Activated naive CD4-positive, alpha-beta T cell treated with anti-CD3 and anti-CD28 coated beads for 36 hours (primary cell): ENCODE data around the gene APBA2. TPM values are rescaled to one million over a fixed set of nuclear protein-coding genes. Genes with fewer than 3 reads are reported as not detected.
"Not testable (repeated sequence)": the region's sequence is repeated elsewhere in the genome, so short reads cannot be mapped to it uniquely, and the experiment has no call there.

Source experiments
- CTCF ChIA-PET: fragments of 350-600 bp; sonication (Branson Sonifier 250); formaldehyde crosslinking; loops from one replicate; lab custom pipeline; 2021; ENCODE audit warnings: antibody characterized with exemption; lab: Charles Lee
- DNase-seq: peaks from one replicate; pipeline ENCODE4 v3.0.0-alpha.2; 2020
- H3K27ac Mint-ChIP-seq: one replicate; pipeline ENCODE4 v1.8.0; 2021; ENCODE audit warnings: mild to moderate bottlenecking, mixed read lengths
- H3K27me3 Mint-ChIP-seq: one replicate; pipeline ENCODE4 v1.8.0; 2021; ENCODE audit warnings: low read depth, mixed read lengths
- H3K36me3 Mint-ChIP-seq: one replicate; pipeline ENCODE4 v1.8.0; 2021; ENCODE audit warnings: low read depth, mixed read lengths
- H3K4me1 Mint-ChIP-seq: one replicate; pipeline ENCODE4 v1.8.0; 2021; ENCODE audit warnings: low read depth, mixed read lengths
- H3K4me3 Mint-ChIP-seq: one replicate; pipeline ENCODE4 v1.8.0; 2021; ENCODE audit warnings: mild to moderate bottlenecking, moderate library complexity, mixed read lengths
- H3K9me3 Mint-ChIP-seq: one replicate; pipeline ENCODE4 v1.8.0; 2021; ENCODE audit warnings: mixed read lengths
- intact Hi-C: fragments of 100-400 bp; cut with micrococcal nuclease; formaldehyde crosslinking; loops from one replicate; pipeline ENCODE4 v1.15.1; 2023
- total RNA-seq, 2 experiments: library from RNA; stranded (reverse); gene quantifications; one replicate each; pipeline ENCODE4 v1.2.3, GENCODE V29; 2021

The APBA2 gene
- total RNA-seq, 2 experiments from 2014 or later, result 16.2 to 18.3 TPM

DNA sequence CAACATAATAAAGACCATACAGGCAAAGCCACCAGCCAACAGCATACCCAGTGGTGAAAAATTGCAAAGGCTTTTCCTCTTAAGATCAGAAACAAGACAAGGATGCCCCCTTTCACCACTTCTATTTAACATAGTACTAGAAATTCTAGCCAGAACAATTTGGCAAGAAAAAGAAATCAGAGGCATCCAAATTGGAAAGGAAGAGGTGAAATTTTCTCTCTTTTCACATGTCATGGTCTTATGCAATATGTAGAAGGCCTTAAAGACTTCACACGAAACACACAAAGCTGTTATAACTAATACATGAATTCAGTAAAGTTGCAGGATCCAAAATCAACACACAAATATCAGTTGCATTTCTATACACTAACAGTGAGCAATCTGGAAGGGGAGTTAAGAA lies 120.2 kb downstream of the APBA2 start:
- H3K36me3 Mint-ChIP-seq, result peaks cover 11% of the 10 kb centered on the region
- H3K27ac Mint-ChIP-seq, result no peak overlapping the region
- CTCF ChIA-PET, result interaction anchor here (1.2 kb wide), 1 partner anchor 9 kb away, joined by 3 read pairs; no protein-coding TSS in a partner anchor

DNA sequence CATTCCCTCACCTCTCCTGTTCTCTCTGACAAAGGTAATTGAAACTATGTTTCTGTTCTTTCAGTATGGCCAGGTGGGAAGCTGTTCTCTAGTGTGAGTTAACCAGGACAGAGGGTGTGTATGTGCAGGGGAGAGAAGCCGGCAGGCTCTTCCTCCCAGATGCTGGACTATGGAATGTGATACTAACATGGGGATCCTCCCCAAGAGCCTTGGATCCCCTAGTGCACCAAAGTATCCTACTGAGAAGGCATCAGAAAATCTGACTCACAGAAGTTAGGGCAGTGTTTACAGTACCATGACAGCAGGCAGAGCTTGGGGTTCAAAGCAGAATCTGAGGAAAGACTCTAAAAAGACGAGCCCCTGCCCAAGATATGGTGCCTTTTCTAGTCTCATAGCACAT lies 123.1 kb downstream of the APBA2 start:
- intact Hi-C loops, result no loop called here
- H3K4me3 Mint-ChIP-seq, result no peak overlapping the region
- CTCF ChIA-PET, result no interaction called here

More for the DNA sequence above, 120.2 kb downstream of the APBA2 start:
- peaks cover 5% of the 10 kb centered on the region for H3K9me3 Mint-ChIP-seq
- peaks cover 23% of the 10 kb centered on the region for H3K4me1 Mint-ChIP-seq
- H3K27me3 Mint-ChIP-seq, result no peaks in the 10 kb centered on the region
- no peak overlapping the region for H3K4me3 Mint-ChIP-seq
- intact Hi-C loops, result no loop called here
- no peak for DNase-seq

DNA sequence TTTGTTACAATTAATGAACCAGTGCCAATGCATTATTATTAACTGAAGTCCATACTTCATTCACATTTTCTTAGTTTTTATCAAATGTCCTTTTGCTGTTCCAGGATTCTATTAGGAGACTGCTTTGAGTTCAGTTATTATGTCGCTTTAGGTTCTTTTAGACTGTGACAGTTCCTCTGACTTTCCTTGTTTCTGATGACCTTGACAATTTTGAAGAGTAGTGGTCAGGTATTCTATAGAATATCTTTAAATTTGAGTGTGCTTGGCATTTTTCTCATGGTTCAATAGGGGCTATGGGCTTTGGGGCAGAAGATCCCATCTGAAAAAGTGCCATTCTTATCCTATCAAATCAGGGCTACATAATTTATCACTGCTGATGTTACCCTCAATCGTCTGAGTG lies 126.3 kb downstream of the APBA2 start:
- Mint-ChIP-seq H3K4me1 (peaks cover 37% of the 10 kb centered on the region), H3K4me3 (no peak overlapping the region), H3K9me3 (no peaks in the 10 kb centered on the region), H3K27ac (no peak overlapping the region), H3K36me3 (peaks cover 1% of the 10 kb centered on the region), H3K27me3 (no peaks in the 10 kb centered on the region)
- CTCF ChIA-PET, result no interaction called here
- intact Hi-C loops, result loop anchor here (5.0 kb wide), 1 partner anchor 35 kb away; no protein-coding TSS in a partner anchor
- DNase-seq, result no peak

More for the DNA sequence above, 123.1 kb downstream of the APBA2 start:
- no peak overlapping the region for H3K27ac Mint-ChIP-seq
- peaks cover 11% of the 10 kb centered on the region for H3K36me3 Mint-ChIP-seq
- H3K27me3 Mint-ChIP-seq, result no peaks in the 10 kb centered on the region
- DNase-seq, result no peak
- peaks cover 5% of the 10 kb centered on the region for H3K9me3 Mint-ChIP-seq
- peaks cover 23% of the 10 kb centered on the region for H3K4me1 Mint-ChIP-seq

DNA sequence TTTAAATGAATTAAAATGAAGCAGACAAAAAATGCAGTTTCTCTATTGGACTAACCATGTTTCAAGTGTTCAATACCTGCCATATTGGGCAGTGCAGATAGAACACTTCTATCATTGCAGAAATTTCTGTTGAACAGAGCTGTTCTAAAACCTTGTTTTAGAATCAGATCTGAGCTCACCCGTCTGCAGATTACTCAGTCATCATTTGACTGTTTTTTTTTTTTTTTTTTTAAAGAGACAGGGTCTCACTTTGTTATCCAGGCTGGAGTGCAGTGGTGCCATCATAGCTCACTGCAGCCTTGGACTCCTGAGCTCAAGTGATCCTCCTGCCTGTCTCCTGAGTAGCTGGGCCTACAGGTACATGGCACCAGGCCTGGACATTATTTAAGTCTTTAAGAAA lies 128.7 kb downstream of the APBA2 start:
- no peak overlapping the region for H3K27ac Mint-ChIP-seq
- no peaks in the 10 kb centered on the region for H3K36me3 Mint-ChIP-seq
- no peaks in the 10 kb centered on the region for H3K27me3 Mint-ChIP-seq
- H3K9me3 Mint-ChIP-seq, result no peaks in the 10 kb centered on the region
- intact Hi-C loops, result loop anchor here (5.0 kb wide), 1 partner anchor 33 kb away; no protein-coding TSS in a partner anchor
- H3K4me3 Mint-ChIP-seq, result no peak overlapping the region
- H3K4me1 Mint-ChIP-seq, result peaks cover 35% of the 10 kb centered on the region
- DNase-seq, result no peak
- CTCF ChIA-PET, result interaction anchor here (0.6 to 1.5 kb wide), 4 partner anchors 9 to 700 kb away, joined by 3 to 5 read pairs (median 5); no protein-coding TSS in a partner anchor

DNA sequence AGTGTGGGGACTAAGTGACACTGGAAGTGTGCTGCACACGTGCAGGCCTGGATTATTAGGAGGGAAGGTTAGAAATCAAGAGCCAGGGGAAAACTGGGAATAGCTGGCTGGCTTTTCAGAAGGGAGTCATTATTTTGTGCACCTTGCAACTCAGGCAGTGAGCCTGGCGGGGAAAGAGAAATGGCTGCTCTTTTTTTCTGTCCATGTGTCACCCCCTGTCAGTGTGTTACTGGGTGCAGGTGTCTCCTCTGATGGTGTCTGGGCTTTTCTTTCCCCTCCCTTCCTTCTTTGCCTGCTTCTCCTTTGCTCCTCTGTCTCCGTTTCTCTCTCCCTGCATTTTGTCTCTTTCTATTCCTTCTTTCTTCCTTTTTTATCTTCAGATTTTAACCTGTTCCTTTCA lies 130.7 kb downstream of the APBA2 start:
- H3K4me1 Mint-ChIP-seq, result peaks cover 35% of the 10 kb centered on the region
- no peaks in the 10 kb centered on the region for H3K36me3 Mint-ChIP-seq
- H3K4me3 Mint-ChIP-seq, result no peak overlapping the region
- intact Hi-C loops, result no loop called here
- no peak overlapping the region for H3K27ac Mint-ChIP-seq
- no peak for DNase-seq
- H3K27me3 Mint-ChIP-seq, result no peaks in the 10 kb centered on the region
- H3K9me3 Mint-ChIP-seq, result no peaks in the 10 kb centered on the region
- CTCF ChIA-PET, result interaction anchor here (0.6 to 1.1 kb wide), 2 partner anchors 74 to 86 kb away, joined by 3 read pairs; no protein-coding TSS in a partner anchor

DNA sequence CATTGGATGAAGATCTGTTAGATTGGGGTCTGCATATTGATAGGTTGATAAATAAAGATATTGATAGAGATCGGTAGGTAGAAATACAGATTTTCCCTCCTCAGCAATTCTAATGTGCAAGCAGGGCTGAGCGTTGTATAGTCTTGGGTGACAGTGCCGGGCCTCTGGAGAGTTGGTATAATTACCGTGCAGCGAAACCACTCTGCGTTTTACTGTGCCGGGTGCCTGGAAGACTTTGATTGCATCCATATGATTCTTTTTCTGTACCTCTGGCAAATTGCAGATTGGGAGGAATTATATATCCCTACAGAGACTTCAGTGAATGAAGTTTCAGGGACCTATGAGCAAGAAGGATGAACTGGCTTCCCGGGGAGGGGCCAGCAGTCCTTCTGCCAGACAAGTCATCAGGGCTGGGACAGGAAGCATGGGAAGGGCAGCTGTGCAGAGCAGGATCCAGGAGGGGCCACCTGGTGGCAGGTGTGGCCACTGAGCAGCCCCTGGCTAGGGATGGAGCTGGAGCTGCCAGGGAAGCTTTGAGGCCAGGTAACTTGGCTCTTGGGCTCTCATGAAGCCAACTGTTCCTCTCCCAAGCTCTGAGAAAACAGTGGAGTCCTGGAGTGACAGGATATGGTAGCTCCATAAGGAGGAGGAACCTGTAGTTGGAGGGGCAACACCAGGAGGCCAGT lies 132.5 kb downstream of the APBA2 start:
- H3K4me1 Mint-ChIP-seq, result peaks cover 26% of the 10 kb centered on the region
- no peaks in the 10 kb centered on the region for H3K27me3 Mint-ChIP-seq
- DNase-seq, result no peak
- intact Hi-C loops, result no loop called here
- CTCF ChIA-PET, result no interaction called here
- H3K9me3 Mint-ChIP-seq, result no peaks in the 10 kb centered on the region
- H3K36me3 Mint-ChIP-seq, result peaks cover 2% of the 10 kb centered on the region
- H3K27ac Mint-ChIP-seq, result no peak overlapping the region
- H3K4me3 Mint-ChIP-seq, result no peak overlapping the region

DNA sequence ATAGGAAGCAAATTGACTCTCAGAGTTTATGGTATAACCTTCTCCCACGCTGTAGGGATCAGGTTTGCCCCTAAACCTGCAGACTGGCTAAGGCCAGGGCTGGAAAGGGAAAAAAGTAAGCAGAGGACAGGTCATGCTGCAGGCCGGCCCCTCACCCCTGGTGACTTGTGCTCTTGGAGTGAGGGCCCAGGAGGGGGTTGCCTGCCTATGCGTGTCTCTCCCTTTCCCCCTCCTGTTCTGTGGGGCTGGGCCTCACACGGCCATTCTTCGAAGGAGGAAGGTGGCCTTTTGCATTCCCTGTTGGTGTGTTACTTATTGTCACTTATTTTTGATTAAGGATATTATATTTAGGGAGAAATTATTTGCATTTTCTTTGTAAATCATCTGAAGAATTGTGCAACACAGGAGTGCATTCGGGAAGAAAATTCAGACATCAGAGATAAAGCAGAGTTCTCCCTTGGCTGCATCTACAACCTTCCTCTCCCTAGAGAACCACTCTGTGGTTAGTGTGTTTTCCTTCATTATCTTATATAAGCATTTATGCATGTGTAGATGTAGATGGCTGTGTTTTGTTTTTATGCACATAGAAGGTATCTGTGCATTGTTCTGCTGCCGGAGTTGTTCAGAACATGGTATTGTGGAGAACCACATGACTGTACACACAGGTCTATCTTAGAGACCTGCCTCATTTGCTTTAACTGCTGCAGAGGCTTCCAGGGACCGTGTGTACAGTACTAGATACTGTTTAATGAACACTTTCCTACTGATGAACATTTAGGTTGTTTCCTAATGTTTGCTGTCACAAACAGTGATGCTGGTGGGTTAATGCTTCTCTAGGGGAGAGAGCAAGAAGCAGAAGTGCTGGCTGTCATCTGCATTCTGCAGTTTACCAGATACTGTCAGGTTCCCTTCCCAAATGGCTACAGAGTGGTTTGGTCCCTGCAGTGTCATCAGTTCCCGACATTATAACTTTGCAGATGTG lies 133.5 kb downstream of the APBA2 start:
- H3K9me3 Mint-ChIP-seq, result no peaks in the 10 kb centered on the region
- no peaks in the 10 kb centered on the region for H3K27me3 Mint-ChIP-seq
- CTCF ChIA-PET, result interaction anchor here (0.6 kb wide), 1 partner anchor 117 kb away, joined by 3 read pairs; no protein-coding TSS in a partner anchor
- DNase-seq, result no peak
- intact Hi-C loops, result no loop called here
- H3K4me1 Mint-ChIP-seq, result peaks cover 18% of the 10 kb centered on the region
- H3K36me3 Mint-ChIP-seq, result peaks cover 2% of the 10 kb centered on the region
- H3K4me3 Mint-ChIP-seq, result no peak overlapping the region
- no peak overlapping the region for H3K27ac Mint-ChIP-seq

DNA sequence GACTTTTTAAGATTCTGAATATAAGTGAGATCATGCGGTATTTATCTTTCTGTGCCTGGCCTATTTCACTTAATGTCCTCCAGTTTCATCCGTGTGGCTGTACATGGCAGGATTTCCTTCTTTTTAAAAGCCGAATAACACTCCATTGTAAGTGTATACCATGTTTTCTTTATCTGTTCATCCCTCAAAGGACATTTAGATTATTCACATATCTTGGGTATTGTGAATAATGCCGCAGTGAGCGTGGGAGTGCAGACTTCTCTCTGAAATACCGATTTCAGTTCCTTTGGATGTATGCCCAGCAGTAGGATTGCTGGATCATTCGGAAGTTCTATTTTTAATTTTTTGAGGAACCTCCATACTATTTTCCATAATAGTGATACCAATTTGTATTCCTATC lies 136.1 kb downstream of the APBA2 start:
- Mint-ChIP-seq H3K4me3 (no peak overlapping the region), H3K9me3 (no peaks in the 10 kb centered on the region), H3K36me3 (peaks cover 2% of the 10 kb centered on the region), H3K27ac (no peak overlapping the region), H3K4me1 (peaks cover 18% of the 10 kb centered on the region), H3K27me3 (no peaks in the 10 kb centered on the region)
- DNase-seq, result no peak
- intact Hi-C loops, result no loop called here
- CTCF ChIA-PET, result interaction anchor here (1.3 kb wide), 1 partner anchor 80 kb away, joined by 3 read pairs; no protein-coding TSS in a partner anchor

DNA sequence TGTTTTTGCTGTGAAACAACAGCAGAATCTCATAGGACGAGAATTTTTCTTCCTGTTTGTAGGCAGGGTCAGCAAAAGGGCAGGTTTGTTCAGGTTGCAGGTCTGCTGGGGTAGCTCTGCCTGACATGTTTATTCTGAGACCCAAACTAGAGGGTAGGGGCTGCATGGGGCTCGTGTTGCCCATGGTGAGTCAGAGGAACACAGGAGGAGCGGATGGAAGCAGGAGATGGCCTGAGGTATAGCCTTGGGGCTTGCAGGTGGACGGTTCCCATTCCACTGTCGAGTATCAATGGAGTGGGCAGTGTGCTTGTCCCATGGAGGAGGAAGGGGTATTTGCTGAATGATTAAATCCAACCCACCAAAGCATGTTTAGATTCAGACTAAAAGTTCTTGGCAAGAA lies 138.9 kb downstream of the APBA2 start:
- H3K27me3 Mint-ChIP-seq, result no peaks in the 10 kb centered on the region
- DNase-seq, result no peak
- peaks cover 8% of the 10 kb centered on the region for H3K36me3 Mint-ChIP-seq
- H3K27ac Mint-ChIP-seq, result no peak overlapping the region
- no peak overlapping the region for H3K4me3 Mint-ChIP-seq
- CTCF ChIA-PET, result interaction anchor here (1.5 kb wide), 1 partner anchor 78 kb away, joined by 4 read pairs; no protein-coding TSS in a partner anchor
- H3K9me3 Mint-ChIP-seq, result no peaks in the 10 kb centered on the region
- intact Hi-C loops, result loop anchor here (5.0 kb wide), 1 partner anchor 32 kb away; no protein-coding TSS in a partner anchor
- peaks cover 25% of the 10 kb centered on the region for H3K4me1 Mint-ChIP-seq

DNA sequence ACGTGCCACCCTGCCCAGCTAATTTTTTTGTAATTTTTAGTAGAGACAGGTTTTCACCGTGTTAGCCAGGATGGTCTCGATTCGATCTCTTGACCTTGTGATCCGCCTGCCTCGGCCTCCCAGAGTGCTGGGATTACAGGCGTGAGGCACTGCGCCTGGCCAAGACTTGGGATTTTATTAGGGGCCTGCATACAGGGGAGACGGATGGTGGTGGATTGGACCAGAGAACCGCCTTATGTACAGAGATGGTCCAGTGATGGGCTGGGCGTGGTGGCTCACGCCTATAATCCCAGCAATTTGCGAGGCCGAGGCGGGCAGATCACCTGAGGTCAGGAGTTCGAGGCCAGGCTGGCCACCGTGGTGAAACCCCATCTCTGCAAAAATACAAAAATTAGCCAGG lies 139.6 kb downstream of the APBA2 start:
- not testable (repeated sequence) for H3K4me3 Mint-ChIP-seq, H3K9me3 Mint-ChIP-seq, DNase-seq, H3K36me3 Mint-ChIP-seq, H3K27ac Mint-ChIP-seq, H3K27me3 Mint-ChIP-seq
- CTCF ChIA-PET, result interaction anchor here (1.5 kb wide), 1 partner anchor 77 kb away, joined by 4 read pairs; no protein-coding TSS in a partner anchor
- peaks cover 25% of the 10 kb centered on the region for H3K4me1 Mint-ChIP-seq
- intact Hi-C loops, result loop anchor here (5.0 kb wide), 1 partner anchor 33 kb away; no protein-coding TSS in a partner anchor

DNA sequence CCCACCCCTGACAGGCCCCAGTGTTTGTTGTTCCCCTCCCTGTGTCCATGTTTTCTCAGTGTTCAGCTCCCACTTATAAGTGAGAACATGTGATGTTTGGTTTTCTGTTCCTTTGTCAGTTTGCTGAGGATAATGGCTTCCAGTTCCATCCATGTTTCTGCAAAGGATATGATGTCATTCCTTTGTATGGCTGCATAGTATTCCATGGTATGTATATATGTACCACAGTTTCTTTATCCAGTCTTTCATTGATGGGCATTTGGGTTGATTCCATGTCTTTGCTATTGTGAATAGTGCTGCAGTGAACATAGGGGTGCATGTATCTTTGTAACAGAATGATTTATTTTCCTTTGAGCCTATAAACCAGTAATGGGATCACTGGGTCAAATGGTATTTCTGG lies 142.4 kb downstream of the APBA2 start:
- DNase-seq, H3K36me3 Mint-ChIP-seq, H3K27me3 Mint-ChIP-seq, CTCF ChIA-PET, H3K27ac Mint-ChIP-seq, H3K4me3 Mint-ChIP-seq, H3K9me3 Mint-ChIP-seq: not testable (repeated sequence)
- peaks cover 33% of the 10 kb centered on the region for H3K4me1 Mint-ChIP-seq
- intact Hi-C loops, result loop anchor here (5.0 kb wide), 1 partner anchor 36 kb away; no protein-coding TSS in a partner anchor

DNA sequence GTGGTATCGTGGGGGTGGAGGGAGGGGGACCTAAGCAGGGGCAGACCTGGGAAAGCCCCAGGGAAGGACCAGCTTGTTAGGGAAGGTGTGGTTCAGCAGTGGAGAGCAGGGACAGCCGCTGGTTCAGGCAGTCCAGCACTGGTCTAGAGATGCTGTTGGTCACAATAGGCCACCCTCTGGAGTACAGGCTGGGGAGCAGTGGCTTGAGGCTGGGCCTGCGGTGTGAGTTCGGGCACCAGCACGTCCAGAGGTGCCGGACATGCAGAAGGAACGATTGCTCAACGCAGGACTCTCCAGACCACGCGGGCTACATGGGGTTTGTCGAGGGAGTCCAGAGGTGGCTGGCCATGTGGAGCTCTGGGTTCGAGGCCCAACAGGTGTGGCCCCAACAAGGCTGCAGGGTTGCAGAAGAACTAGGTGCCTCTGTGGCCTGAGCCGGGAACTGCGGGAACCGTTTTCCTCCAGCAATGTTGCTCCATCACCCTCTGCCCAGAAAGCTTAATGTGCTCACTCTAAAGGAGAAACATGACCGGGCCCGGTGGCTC lies 143.9 kb downstream of the APBA2 start:
- CTCF ChIA-PET, result no interaction called here
- no peaks in the 10 kb centered on the region for H3K27me3 Mint-ChIP-seq
- no peak for DNase-seq
- H3K36me3 Mint-ChIP-seq, result peaks cover 10% of the 10 kb centered on the region
- peaks cover 33% of the 10 kb centered on the region for H3K4me1 Mint-ChIP-seq
- intact Hi-C loops, result loop anchor here (5.0 kb wide), 1 partner anchor 37 kb away; no protein-coding TSS in a partner anchor
- H3K9me3 Mint-ChIP-seq, result peaks cover 4% of the 10 kb centered on the region
- no peak overlapping the region for H3K27ac Mint-ChIP-seq
- H3K4me3 Mint-ChIP-seq, result no peak overlapping the region
